HCT116 (cell line): ENCODE results near the gene SP9. TPM values are rescaled to one million over a fixed set of nuclear protein-coding genes. Genes with fewer than 3 reads are reported as not detected.
A peak's percentile ranks its signal among the peaks of the same experiment; 100 is the strongest.

Experiments
- ATAC-seq: fragments of 200-7000 bp; cut with Tn5 transposase; 2 replicates; pipeline ENCODE4 v1.9.1; 2020; ENCODE audit warnings: mild to moderate bottlenecking, moderate library complexity
- BruUV-seq: library from RNA; stranded (reverse); fragments of 400-500 nt; replicated peaks from 2 replicates; lab custom pipeline; 2021; lab: Mats Ljungman, UMichigan
- CTCF ChIA-PET: fragments of 300-600 bp; sonication (Branson Sonifier 250); formaldehyde crosslinking; loops from one replicate; lab custom pipeline; 2021; ENCODE audit warnings: antibody characterized with exemption; lab: Charles Lee
- POLR2A ChIA-PET: fragments of 300-600, 350-600 bp; sonication (Branson Sonifier 250); formaldehyde crosslinking; loops from one replicate; lab custom pipeline; 2021; ENCODE audit warnings: antibody characterized with exemption; lab: Charles Lee
- RAD21 ChIA-PET, 2 experiments: fragments of 300-600 bp; sonication (Branson Sonifier 250); formaldehyde crosslinking; loops; one replicate each; lab custom pipeline; 2023; ENCODE audit warnings: low total read pairs in 2 of 2; ENCODE audit not compliant: uncharacterized antibody in 2 of 2, unreplicated experiment in 2 of 2, low non-redundant PET in 1 of 2; lab: Charles Lee
- DNase-seq: peaks from one replicate; pipeline ENCODE4 v3.0.0-alpha.2; 2010; ENCODE audit warnings: low read depth, low spot score
- H2AFZ ChIP-seq: fragments of 200-600 bp; shearing (Covaris generic), sonication (generic); 2 replicates; pipeline ENCODE4 v1.6.1; 2017; ENCODE audit warnings: low read depth, mixed run types, mixed read lengths, antibody characterized with exemption, low read length; ENCODE audit not compliant: poor library complexity, severe bottlenecking
- H3K27ac ChIP-seq: 2 replicates; pipeline ENCODE4 v1.5.1; 2012; ENCODE audit warnings: low read depth, low read length
- H3K27me3 ChIP-seq: fragments of 200-600 bp; sonication (generic); 2 replicates; pipeline ENCODE4 v1.6.1; 2016; ENCODE audit warnings: mixed run types, low read length, mixed read lengths; ENCODE audit not compliant: insufficient read depth
- H3K36me3 ChIP-seq, 2 experiments: fragments of 200-500 bp in 1 of 2; fragments of 200-600 bp in 1 of 2; sonication (Bioruptor generic) in 1 of 2; sonication (generic) in 1 of 2; 2 replicates each; pipeline versions ENCODE4 v1.5.1 to v1.6.1; 2014 to 2016; ENCODE audit warnings: low read length in 2 of 2, inconsistent platforms in 1 of 2, mixed read lengths in 1 of 2, mixed run types in 1 of 2; ENCODE audit not compliant: insufficient read depth in 2 of 2, control insufficient read depth in 1 of 2
- H3K4me1 ChIP-seq, 2 experiments: fragments of 200-600 bp in 1 of 2; sonication (generic) in 1 of 2; 2 replicates each; pipeline versions ENCODE4 v1.5.1 to v1.6.1; 2012 to 2017; ENCODE audit warnings: low read length in 2 of 2, inconsistent platforms in 1 of 2, mild to moderate bottlenecking in 1 of 2, mixed read lengths in 1 of 2, mixed run types in 1 of 2, moderate library complexity in 1 of 2; ENCODE audit not compliant: insufficient read depth in 2 of 2, control insufficient read depth in 1 of 2
- H3K4me2 ChIP-seq: fragments of 200-600 bp; sonication (generic); 2 replicates; pipeline ENCODE4 v1.6.1; 2017; ENCODE audit warnings: mixed run types, low read length, mixed read lengths
- H3K4me3 ChIP-seq, 2 experiments: fragments of 200-600 bp in 1 of 2; sonication (generic) in 1 of 2; replicated peaks in 1 of 2; 2 replicates each; pipeline ENCODE4 v1.5.1; 2011 to 2016; ENCODE audit warnings: low read length in 2 of 2, control low read depth in 1 of 2, low read depth in 1 of 2, mild to moderate bottlenecking in 1 of 2, mixed read lengths in 1 of 2, mixed run types in 1 of 2
- H3K79me2 ChIP-seq: fragments of 200-600 bp; sonication (generic); 2 replicates; pipeline ENCODE4 v1.6.1; 2017; ENCODE audit warnings: mild to moderate bottlenecking, mixed run types, low read length, moderate library complexity, mixed read lengths; ENCODE audit not compliant: insufficient read depth
- H3K9ac ChIP-seq: fragments of 200-600 bp; sonication (generic); 2 replicates; pipeline ENCODE4 v1.6.1; 2016; ENCODE audit warnings: low read length, mixed read lengths
- H3K9me2 ChIP-seq: fragments of 200-600 bp; sonication (generic), shearing (Covaris generic); 2 replicates; pipeline ENCODE4 v1.6.1; 2017; ENCODE audit warnings: mixed run types, mild to moderate bottlenecking, moderate library complexity; ENCODE audit not compliant: insufficient read depth
- H3K9me3 ChIP-seq, 2 experiments: fragments of 200-500 bp in 1 of 2; fragments of 200-600 bp in 1 of 2; sonication (Bioruptor generic) in 1 of 2; sonication (generic) in 1 of 2; 2 replicates each; pipeline ENCODE4 v1.6.1; 2014 to 2017; ENCODE audit warnings: low read length in 2 of 2, mixed read lengths in 2 of 2, inconsistent platforms in 1 of 2, low read depth in 1 of 2, mild to moderate bottlenecking in 1 of 2, mixed run types in 1 of 2, moderate library complexity in 1 of 2; ENCODE audit not compliant: control insufficient read depth in 1 of 2, insufficient read depth in 1 of 2
- H4K20me1 ChIP-seq: fragments of 200-600 bp; sonication (generic), shearing (Covaris generic); 2 replicates; pipeline ENCODE4 v1.6.1; 2017; ENCODE audit warnings: mixed run types, mild to moderate bottlenecking, moderate library complexity; ENCODE audit not compliant: insufficient read depth
- ATF3 ChIP-seq: IDR thresholded peaks from 2 replicates; pipeline ENCODE4 v1.6.1; 2012
- EGR1 ChIP-seq: IDR thresholded peaks from 2 replicates; pipeline ENCODE4 v1.6.1; 2012; ENCODE audit warnings: low read depth
- ELF1 ChIP-seq: IDR thresholded peaks from 2 replicates; pipeline ENCODE4 v1.6.1; 2012; ENCODE audit warnings: low read depth, borderline replicate concordance
- ZBTB33 ChIP-seq: IDR thresholded peaks from 2 replicates; pipeline ENCODE4 v1.6.1; 2011; ENCODE audit warnings: mild to moderate bottlenecking, low read length, moderate library complexity; ENCODE audit not compliant: insufficient replicate concordance; ENCODE audit errors: extremely low read depth
- ZFX ChIP-seq: fragments of 450-650 bp; IDR thresholded peaks from 2 replicates; pipeline ENCODE4 v1.6.1; 2017
- ZNF274 ChIP-seq: fragments of 200-500 bp; sonication (Bioruptor generic); IDR thresholded peaks from 2 replicates; pipeline ENCODE4 v1.6.1; 2014; ENCODE audit warnings: mild to moderate bottlenecking, low read depth, low read length, inconsistent platforms
- intact Hi-C: fragments of 100-400 bp; cut with micrococcal nuclease; formaldehyde crosslinking; loops from 2 replicates; pipeline ENCODE4 v1.10.0; 2022
- total RNA-seq: library from RNA; stranded (reverse); gene quantifications from one replicate; pipeline ENCODE4 v1.2.1, GENCODE V29; 2021; ENCODE audit not compliant: unreplicated experiment

SP9 gene
- total RNA-seq, 1 experiment from 2014 or later, result 0.69 TPM

GRCh38 chr2:174330945-174331594 lies 3.7 kb upstream of the SP9 start:
- H3K9ac ChIP-seq, result no peak overlapping the region
- H3K36me3 ChIP-seq, result no peaks in the 10 kb centered on the region
- intact Hi-C loops, result loop anchor here (10.0 kb wide), 1 partner anchor 366 kb away; the partner anchor contains the start of gene SP3
- H3K4me1 ChIP-seq, result peaks cover 2 to 7% of the 10 kb centered on the region in 2 experiments; a peak in 1 of 4 replicates
- RAD21 ChIA-PET, result interaction anchor here in 1 of 2 experiments (0.9 kb wide), 1 partner anchor 10 kb away, joined by 3 read pairs; no protein-coding TSS in a partner anchor
- CTCF ChIA-PET, result no interaction called here
- H3K27me3 ChIP-seq, result no peaks in the 10 kb centered on the region
- no peaks in the 10 kb centered on the region for H3K9me3 ChIP-seq
- H3K4me3 ChIP-seq, result no peak overlapping the region
- no peak for ATAC-seq
- no peaks in the 10 kb centered on the region for H3K9me2 ChIP-seq
- H3K4me2 ChIP-seq, result no peak overlapping the region
- no peak overlapping the region for H3K27ac ChIP-seq
- no peaks in the 10 kb centered on the region for H4K20me1 ChIP-seq
- POLR2A ChIA-PET, result no interaction called here
- TF ChIP-seq ZNF274, result no peak
- H2AFZ ChIP-seq, result no peak overlapping the region
- no peak for DNase-seq
- no peaks in the 10 kb centered on the region for H3K79me2 ChIP-seq
- no TSS peak for BruUV-seq

- peak overlapping the region; percentile 0; the same call in 1 of the 2 replicates for H3K9ac ChIP-seq
- peak overlapping the region; percentile 41 for H2AFZ ChIP-seq
- no peaks in the 10 kb centered on the region for H3K27me3 ChIP-seq
- intact Hi-C loops, result loop anchor here (10.0 kb wide), 1 partner anchor 367 kb away; the partner anchor contains the start of gene SP3
- BruUV-seq, result no TSS peak
- H3K9me2 ChIP-seq, result no peaks in the 10 kb centered on the region
- H3K4me2 ChIP-seq, result peak overlapping the region; percentile 79
- H3K4me3 ChIP-seq, result peak overlapping the region; percentile 38 to 55
- no peaks in the 10 kb centered on the region for H3K9me3 ChIP-seq
- DNase-seq, result no peak
- H3K36me3 ChIP-seq, result no peaks in the 10 kb centered on the region
- no peak overlapping the region for H3K27ac ChIP-seq
- ATAC-seq, result no peak
- ChIA-PET CTCF (no interaction called here), RAD21 (interaction anchor here in 1 of 2 experiments (0.9 kb wide), 1 partner anchor 10 kb away, joined by 3 read pairs; no protein-coding TSS in a partner anchor), POLR2A (no interaction called here)
- H3K4me1 ChIP-seq, result peaks cover 2 to 12% of the 10 kb centered on the region in 2 experiments; a peak in 2 of 4 replicates
- no peaks in the 10 kb centered on the region for H3K79me2 ChIP-seq
- H4K20me1 ChIP-seq, result no peaks in the 10 kb centered on the region
- TF ChIP-seq ATF3 (no peak), ZBTB33 (no peak), ZFX (no peak), EGR1 (no peak), ELF1 (no peak)
- TF ChIP-seq, all 23 proteins: peak for 0
These were observed 3.0 kb upstream of the SP9 start for GRCh38 chr2:174331595-174332216.
